Neural cell (in vitro differentiated cells): Measurements from ENCODE around the gene LPCAT1. TPM values are rescaled to one million over a fixed set of nuclear protein-coding genes. Genes with fewer than 3 reads are reported as not detected.

Experiments used
- H2AFZ ChIP-seq: fragments of 200-600, 300-800 bp; sonication (generic), shearing (Covaris generic); 2 replicates; pipeline ENCODE4 v1.6.0; 2014; ENCODE audit warnings: low read depth, mild to moderate bottlenecking, antibody characterized with exemption, low read length, moderate library complexity
- H3F3A ChIP-seq: fragments of 200-600 bp; shearing (Covaris generic); 2 replicates; pipeline ENCODE4 v1.6.1; 2016; ENCODE audit warnings: mild to moderate bottlenecking, moderate library complexity, mixed read lengths, antibody characterized with exemption, low read length; ENCODE audit not compliant: insufficient read depth, poor library complexity, severe bottlenecking
- H3K27ac ChIP-seq: fragments of 200-600, 300-800 bp; sonication (generic), shearing (Covaris generic); 2 replicates; pipeline ENCODE4 v1.5.1; 2014; ENCODE audit warnings: mild to moderate bottlenecking, low read length, moderate library complexity
- H3K27me3 ChIP-seq: fragments of 300-800, 200-600 bp; sonication (generic), shearing (Covaris generic); 2 replicates; pipeline ENCODE4 v1.6.0; 2014; ENCODE audit warnings: mild to moderate bottlenecking, low read depth, low read length, moderate library complexity; ENCODE audit not compliant: insufficient read depth
- H3K36me3 ChIP-seq: fragments of 300-800, 200-600 bp; sonication (generic), shearing (Covaris generic); 2 replicates; pipeline ENCODE4 v1.5.1; 2014; ENCODE audit warnings: mild to moderate bottlenecking, antibody characterized with exemption, low read length, moderate library complexity; ENCODE audit not compliant: insufficient read depth
- H3K4me2 ChIP-seq: fragments of 300-800, 200-600 bp; sonication (generic), shearing (Covaris generic); 2 replicates; pipeline ENCODE4 v1.6.0; 2014; ENCODE audit warnings: mild to moderate bottlenecking, low read length
- H3K4me3 ChIP-seq: fragments of 300-800, 200-600 bp; sonication (generic), shearing (Covaris generic); 2 replicates; pipeline ENCODE4 v1.5.1; 2014; ENCODE audit warnings: mild to moderate bottlenecking, low read length, moderate library complexity
- H3K79me2 ChIP-seq: fragments of 200-600 bp; shearing (Covaris generic); replicated peaks from 2 replicates; pipeline ENCODE4 v1.6.0; 2014; ENCODE audit warnings: mild to moderate bottlenecking, low read length, moderate library complexity; ENCODE audit not compliant: insufficient read depth
- H3K9ac ChIP-seq: fragments of 300-800, 200-600 bp; sonication (generic), shearing (Covaris generic); 2 replicates; pipeline ENCODE4 v1.6.1; 2016; ENCODE audit warnings: mild to moderate bottlenecking, low read length, mixed read lengths
- H3K9me2 ChIP-seq: fragments of 200-600 bp; shearing (Covaris generic); 2 replicates; pipeline ENCODE4 v1.6.1; 2016; ENCODE audit warnings: mild to moderate bottlenecking, low read length, mixed read lengths; ENCODE audit not compliant: insufficient read depth
- H3K9me3 ChIP-seq: fragments of 200-600, 300-800 bp; sonication (generic), shearing (Covaris generic); 2 replicates; pipeline ENCODE4 v1.6.1; 2016; ENCODE audit warnings: mild to moderate bottlenecking, mixed run types, low read length, moderate library complexity, mixed read lengths
- H4K20me1 ChIP-seq: fragments of 200-600 bp; shearing (Covaris generic); 2 replicates; pipeline ENCODE4 v1.6.1; 2016; ENCODE audit warnings: mild to moderate bottlenecking, mixed run types; ENCODE audit not compliant: insufficient read depth
- CTCF ChIP-seq: fragments of 450-650 bp; IDR thresholded peaks from 2 replicates; pipeline ENCODE4 v1.5.1; 2014; ENCODE audit warnings: antibody characterized with exemption, mild to moderate bottlenecking, moderate library complexity; ENCODE audit not compliant: poor library complexity, severe bottlenecking
- EP300 ChIP-seq: fragments of 450-650 bp; conservative IDR thresholded peaks from 2 replicates; pipeline ENCODE4 v1.6.1; 2014; ENCODE audit warnings: antibody characterized with exemption, mild to moderate bottlenecking, moderate library complexity; ENCODE audit not compliant: poor library complexity, severe bottlenecking
- EZH2 ChIP-seq: fragments of 200-600, 300-800 bp; shearing (Covaris generic), sonication (generic); IDR thresholded peaks from 2 replicates; pipeline ENCODE4 v1.6.1; 2014; ENCODE audit warnings: antibody characterized with exemption, low read length, borderline replicate concordance, mild to moderate bottlenecking; ENCODE audit not compliant: insufficient read depth, poor library complexity, severe bottlenecking
- MXI1 ChIP-seq: fragments of 450-650 bp; conservative IDR thresholded peaks from 2 replicates; pipeline ENCODE4 v1.6.1; 2014; ENCODE audit warnings: antibody characterized with exemption, mild to moderate bottlenecking; ENCODE audit not compliant: poor library complexity, severe bottlenecking
- POLR2AphosphoS5 ChIP-seq: IDR thresholded peaks from 2 replicates; pipeline ENCODE4 v1.6.1; 2012
- RAD21 ChIP-seq: fragments of 450-650 bp; conservative IDR thresholded peaks from 2 replicates; pipeline ENCODE4 v1.6.1; 2014; ENCODE audit warnings: antibody characterized with exemption, mild to moderate bottlenecking, moderate library complexity
- REST ChIP-seq: IDR thresholded peaks from 2 replicates; pipeline ENCODE4 v1.6.1; 2012; ENCODE audit warnings: borderline replicate concordance
- SMC3 ChIP-seq: fragments of 450-650 bp; conservative IDR thresholded peaks from 2 replicates; pipeline ENCODE4 v1.6.1; 2014; ENCODE audit warnings: antibody characterized with exemption, mild to moderate bottlenecking, moderate library complexity; ENCODE audit not compliant: poor library complexity
- TAF1 ChIP-seq: IDR thresholded peaks from 2 replicates; pipeline ENCODE4 v1.6.1; 2012; ENCODE audit warnings: low read depth
- polyA plus RNA-seq: library from polyadenylated mRNA; depleted of rRNA; stranded (reverse); fragments of >200 nt; gene quantifications from 2 replicates; pipeline ENCODE4 v1.2.3, GENCODE V29; 2014

The LPCAT1 gene
- polyA plus RNA-seq, 1 donor from 2014 or later: 61.8 TPM

GRCh38 chr5:1547236-1547635 is 23.5 kb upstream of the LPCAT1 start:
- Histone ChIP-seq H3F3A (no peaks in the 10 kb centered on the region), H2AFZ (no peak overlapping the region), H3K36me3 (no peaks in the 10 kb centered on the region), H3K9me2 (no peaks in the 10 kb centered on the region), H3K4me2 (no peak overlapping the region), H3K79me2 (no peaks in the 10 kb centered on the region), H3K9ac (no peak overlapping the region), H3K27ac (no peak overlapping the region), H4K20me1 (no peaks in the 10 kb centered on the region), H3K27me3 (no peaks in the 10 kb centered on the region), H3K9me3 (no peaks in the 10 kb centered on the region), H3K4me3 (no peak overlapping the region)
- TF ChIP-seq REST: no peak
- TF ChIP-seq POLR2AphosphoS5: no peak
- TF ChIP-seq EP300: no peak
- TF ChIP-seq RAD21: no peak
- TF ChIP-seq CTCF: no peak
- TF ChIP-seq SMC3: no peak
- no peak for TF ChIP-seq TAF1
- TF ChIP-seq MXI1: no peak
- no peak for TF ChIP-seq EZH2

- H3K36me3 ChIP-seq: no peaks in the 10 kb centered on the region
- no peaks in the 10 kb centered on the region for H3K9me2 ChIP-seq
- H4K20me1 ChIP-seq: no peaks in the 10 kb centered on the region
- H3F3A ChIP-seq: no peaks in the 10 kb centered on the region
- H3K4me3 ChIP-seq: no peak overlapping the region
- H2AFZ ChIP-seq: no peak overlapping the region
- no peak overlapping the region for H3K9ac ChIP-seq
- H3K9me3 ChIP-seq: no peaks in the 10 kb centered on the region
- no peak overlapping the region for H3K4me2 ChIP-seq
- no peak overlapping the region for H3K27ac ChIP-seq
- no peaks in the 10 kb centered on the region for H3K79me2 ChIP-seq
- TF ChIP-seq MXI1 (no peak), SMC3 (no peak), EP300 (no peak), EZH2 (no peak), CTCF (no peak), TAF1 (no peak), POLR2AphosphoS5 (no peak)
- no peaks in the 10 kb centered on the region for H3K27me3 ChIP-seq
Observed at GRCh38 chr5:1546556-1546955, 22.8 kb upstream of the LPCAT1 start.
